Activated CD8-positive, alpha-beta T cell treated with anti-CD3 and anti-CD28 coated beads, Interleukin-2, amount 10 ng/mL, durations not matched to agents 7 days and 5 days (primary cell): ENCODE measurements around the gene KLHL3. TPM values are rescaled to one million over a fixed set of nuclear protein-coding genes. Genes with fewer than 3 reads are reported as not detected.

Source experiments
- ATAC-seq: fragments of 150-1000 bp; cut with Tn5 transposase; one replicate; pipeline ENCODE4 v1.10.0; 2021; ENCODE audit warnings: moderate library complexity
- CTCF ChIA-PET: fragments of 350-600 bp; sonication (Branson Sonifier 250); formaldehyde crosslinking; loops from one replicate; lab custom pipeline; 2021; ENCODE audit warnings: antibody characterized with exemption; lab: Charles Lee
- POLR2A ChIA-PET: fragments of 350-600 bp; sonication (Branson Sonifier 250); formaldehyde crosslinking; loops from one replicate; lab custom pipeline; 2021; ENCODE audit warnings: antibody characterized with exemption; lab: Charles Lee
- DNase-seq: peaks from one replicate; pipeline ENCODE4 v3.0.0-alpha.2; 2020
- H3K27ac Mint-ChIP-seq: one replicate; pipeline ENCODE4 v1.8.0; 2021; ENCODE audit warnings: mild to moderate bottlenecking, mixed read lengths
- H3K27me3 Mint-ChIP-seq: one replicate; pipeline ENCODE4 v1.8.0; 2021; ENCODE audit warnings: low read depth, mixed read lengths
- H3K36me3 Mint-ChIP-seq: one replicate; pipeline ENCODE4 v1.8.0; 2021; ENCODE audit warnings: low read depth, mixed read lengths
- H3K4me1 Mint-ChIP-seq: one replicate; pipeline ENCODE4 v1.8.0; 2021; ENCODE audit warnings: low read depth, mixed read lengths
- H3K4me3 Mint-ChIP-seq: one replicate; pipeline ENCODE4 v1.8.0; 2021; ENCODE audit warnings: mild to moderate bottlenecking, mixed read lengths
- H3K9me3 Mint-ChIP-seq: one replicate; pipeline ENCODE4 v1.8.0; 2022; ENCODE audit warnings: mixed read lengths; ENCODE audit not compliant: insufficient read depth
- total RNA-seq, 2 experiments: library from RNA; stranded (reverse); gene quantifications; one replicate each; pipeline ENCODE4 v1.2.3, GENCODE V29; 2021

Gene KLHL3
- total RNA-seq, 2 experiments from 2014 or later = 13.7 to 15.2 TPM

- H3K4me1 Mint-ChIP-seq = peaks cover 7% of the 10 kb centered on the region
- H3K9me3 Mint-ChIP-seq = peaks cover 8% of the 10 kb centered on the region
- H3K36me3 Mint-ChIP-seq = peaks cover 13% of the 10 kb centered on the region
- ChIA-PET CTCF (interaction anchor here (1.4 to 1.6 kb wide), 2 partner anchors 15 to 97 kb away, joined by 4 read pairs; no protein-coding TSS in a partner anchor), POLR2A (no interaction called here)
- no peak overlapping the region for H3K4me3 Mint-ChIP-seq
- no peak overlapping the region for H3K27ac Mint-ChIP-seq
- ATAC-seq (no peak), DNase-seq (no peak)
- H3K27me3 Mint-ChIP-seq = peaks cover 3% of the 10 kb centered on the region
These were observed 21.7 kb upstream of the KLHL3 start for GRCh38 chr5:137757634-137758033.

- Mint-ChIP-seq H3K4me3 (peak overlapping the region; percentile 99), H3K36me3 (peaks cover 36% of the 10 kb centered on the region), H3K27ac (peak overlapping the region; percentile 100), H3K27me3 (peaks cover 3% of the 10 kb centered on the region), H3K4me1 (peaks cover 25% of the 10 kb centered on the region), H3K9me3 (peaks cover 8% of the 10 kb centered on the region)
- peak; percentile 25 for ATAC-seq
- ChIA-PET CTCF (interaction anchor here (1.8 to 2.5 kb wide), 3 partner anchors 13 to 96 kb away, joined by 5 to 24 read pairs (median 10); no protein-coding TSS in a partner anchor), POLR2A (interaction anchor here (1.2 to 2.7 kb wide), 3 partner anchors 8 to 134 kb away, joined by 3 to 28 read pairs (median 12); partner anchors contain the start of genes KLHL3 and PKD2L2)
- no peak for DNase-seq
These were observed 19.3 kb upstream of the KLHL3 start for GRCh38 chr5:137754961-137755762.

DNA sequence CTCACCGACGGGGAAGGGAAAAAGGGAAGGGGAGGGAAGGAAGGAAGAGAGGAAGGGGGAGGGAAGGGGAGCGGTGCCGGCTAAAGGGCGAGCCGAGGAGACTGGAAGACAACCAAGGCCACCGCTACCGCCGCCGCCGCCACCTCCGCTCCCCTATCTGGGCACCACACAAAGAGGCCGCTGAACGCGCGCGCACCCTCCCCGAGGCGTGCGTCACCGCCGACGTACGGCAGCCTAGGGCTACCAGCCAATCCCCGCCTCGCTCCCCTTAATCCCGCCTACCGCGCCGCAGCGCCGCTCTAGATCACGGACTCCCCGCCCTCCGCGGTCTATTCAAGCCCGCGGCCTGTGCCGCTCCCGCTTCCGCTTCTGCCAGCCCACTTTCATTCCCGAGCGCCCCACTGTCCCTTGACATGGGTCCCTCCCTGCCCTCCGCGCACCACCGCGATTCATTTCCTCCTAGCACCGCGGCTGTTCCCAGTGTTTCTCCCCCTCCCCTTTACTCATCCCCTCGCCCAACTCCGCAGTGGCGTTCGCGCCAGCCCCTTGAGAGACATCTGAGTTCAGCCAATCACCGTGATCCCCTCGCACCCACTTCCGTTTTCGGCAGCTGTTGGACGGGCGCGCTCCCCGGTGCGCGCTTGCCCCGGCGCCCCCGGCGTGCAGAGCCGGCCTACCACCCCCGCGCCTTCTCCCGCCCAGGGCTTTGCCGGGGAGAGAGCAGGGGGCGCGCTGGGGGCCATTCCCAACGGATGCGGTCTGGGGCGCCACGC, 18.5 kb upstream of the KLHL3 start, which contains the start of gene HNRNPA0:
Gene HNRNPA0, minus strand, starts transcription at position 176 of the 773 bp plus-strand sequence. CDS start 297 bp downstream, outside the sequence.
- Mint-ChIP-seq H3K36me3 (peaks cover 39% of the 10 kb centered on the region), H3K4me3 (peak within 1 kb of the TSS; percentile 99)
- peak; percentile 97 for DNase-seq

GRCh38 chr5:137753691-137754187, 17.9 kb upstream of the KLHL3 start:
- Mint-ChIP-seq H3K4me3 (peak overlapping the region; percentile 99), H3K4me1 (peaks cover 26% of the 10 kb centered on the region), H3K36me3 (peaks cover 39% of the 10 kb centered on the region), H3K9me3 (peaks cover 8% of the 10 kb centered on the region), H3K27ac (peak overlapping the region; percentile 100), H3K27me3 (peaks cover 3% of the 10 kb centered on the region)
- ChIA-PET POLR2A (interaction anchor here (0.6 to 2.7 kb wide), 15 partner anchors 12 to 711 kb away, joined by 3 to 28 read pairs (median 4); partner anchors contain the start of genes EGR1, FAM13B, KLHL3 and PKD2L2), CTCF (interaction anchor here (1.2 to 2.5 kb wide), 7 partner anchors 11 to 135 kb away, joined by 3 to 24 read pairs (median 10); partner anchors contain the start of genes KLHL3 and PKD2L2)
- peak; percentile 49 for DNase-seq
- ATAC-seq = peak; percentile 17

More for the DNA sequence above, 18.5 kb upstream of the KLHL3 start, which contains the start of gene HNRNPA0:
- Mint-ChIP-seq H3K9me3 (peaks cover 8% of the 10 kb centered on the region), H3K27ac (peak within 1 kb of the TSS; percentile 100), H3K27me3 (peaks cover 3% of the 10 kb centered on the region), H3K4me1 (peaks cover 26% of the 10 kb centered on the region)
- ChIA-PET POLR2A (interaction anchor here (0.6 to 2.7 kb wide), 12 partner anchors 18 to 710 kb away, joined by 3 to 28 read pairs (median 4); partner anchors contain the start of genes EGR1, FAM13B, KLHL3 and PKD2L2), CTCF (interaction anchor here (1.2 to 2.5 kb wide), 7 partner anchors 12 to 96 kb away, joined by 3 to 24 read pairs (median 10); partner anchors contain the start of gene KLHL3)
- ATAC-seq = peak; percentile 88

- peaks cover 8% of the 10 kb centered on the region for H3K9me3 Mint-ChIP-seq
- ChIA-PET POLR2A (interaction anchor here (0.6 to 2.7 kb wide), 16 partner anchors 11 to 712 kb away, joined by 3 to 28 read pairs (median 4); partner anchors contain the start of genes EGR1, FAM13B, KLHL3 and PKD2L2), CTCF (interaction anchor here (1.2 to 2.5 kb wide), 7 partner anchors 11 to 136 kb away, joined by 3 to 24 read pairs (median 10); partner anchors contain the start of genes KLHL3 and PKD2L2)
- H3K36me3 Mint-ChIP-seq = peaks cover 39% of the 10 kb centered on the region
- DNase-seq (peak; percentile 59), ATAC-seq (no peak)
- peak overlapping the region; percentile 100 for H3K27ac Mint-ChIP-seq
- peaks cover 26% of the 10 kb centered on the region for H3K4me1 Mint-ChIP-seq
- H3K4me3 Mint-ChIP-seq = peak overlapping the region; percentile 99
- peaks cover 3% of the 10 kb centered on the region for H3K27me3 Mint-ChIP-seq
These were observed 17.2 kb upstream of the KLHL3 start for GRCh38 chr5:137752905-137753690.

- ATAC-seq (no peak), DNase-seq (no peak)
- POLR2A ChIA-PET = no interaction called here
These were observed 16.1 kb upstream of the KLHL3 start for GRCh38 chr5:137751869-137752491.

DNA sequence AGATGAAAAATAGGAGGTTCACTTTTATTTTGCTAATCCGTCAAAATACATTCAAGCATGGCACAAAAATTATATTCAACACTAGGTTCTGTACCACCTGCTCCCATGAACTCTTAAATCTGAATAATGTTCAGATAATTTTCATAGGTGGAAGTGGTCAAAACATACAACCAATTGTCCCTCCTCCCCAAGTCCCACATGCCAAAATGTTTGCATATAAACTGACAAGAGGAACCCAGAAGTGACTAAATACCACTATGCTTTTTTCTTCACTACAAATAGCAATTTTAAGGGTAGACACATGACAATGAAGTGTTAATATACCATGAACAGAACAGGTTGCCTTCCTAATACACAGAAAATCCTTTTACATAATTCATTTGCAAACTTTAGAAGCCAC, 14.5 kb upstream of the KLHL3 start:
- ATAC-seq (no peak), DNase-seq (no peak)
- ChIA-PET POLR2A (no interaction called here), CTCF (interaction anchor here (0.5 to 15.7 kb wide), 7 partner anchors 9 to 139 kb away, joined by 3 to 569 read pairs (median 7); partner anchors contain the start of gene PKD2L2)
- H3K27ac Mint-ChIP-seq = no peak overlapping the region
- H3K36me3 Mint-ChIP-seq = peaks cover 39% of the 10 kb centered on the region
- H3K27me3 Mint-ChIP-seq = no peaks in the 10 kb centered on the region
- H3K4me1 Mint-ChIP-seq = peaks cover 26% of the 10 kb centered on the region
- H3K9me3 Mint-ChIP-seq = no peaks in the 10 kb centered on the region
- H3K4me3 Mint-ChIP-seq = no peak overlapping the region

More at GRCh38 chr5:137751869-137752491, 16.1 kb upstream of the KLHL3 start:
- Mint-ChIP-seq H3K36me3 (peaks cover 39% of the 10 kb centered on the region), H3K4me3 (peak overlapping the region; percentile 99), H3K27me3 (peaks cover 3% of the 10 kb centered on the region), H3K4me1 (peaks cover 26% of the 10 kb centered on the region), H3K9me3 (peaks cover 6% of the 10 kb centered on the region), H3K27ac (peak overlapping the region; percentile 100)
- CTCF ChIA-PET = interaction anchor here (0.7 to 2.9 kb wide), 20 partner anchors 10 to 432 kb away, joined by 3 to 34 read pairs (median 3); partner anchors contain the start of genes KLHL3 and PKD2L2

- H3K4me1 Mint-ChIP-seq = peaks cover 23% of the 10 kb centered on the region
- peaks cover 28% of the 10 kb centered on the region for H3K36me3 Mint-ChIP-seq
- DNase-seq (no peak), ATAC-seq (no peak)
- no peak overlapping the region for H3K27ac Mint-ChIP-seq
- H3K27me3 Mint-ChIP-seq = no peaks in the 10 kb centered on the region
- no peaks in the 10 kb centered on the region for H3K9me3 Mint-ChIP-seq
- ChIA-PET CTCF (interaction anchor here (1.6 to 15.7 kb wide), 3 partner anchors 31 to 118 kb away, joined by 6 to 569 read pairs (median 7); no protein-coding TSS in a partner anchor), POLR2A (no interaction called here)
- no peak overlapping the region for H3K4me3 Mint-ChIP-seq
These were observed 12.0 kb upstream of the KLHL3 start for GRCh38 chr5:137747848-137748247.

DNA sequence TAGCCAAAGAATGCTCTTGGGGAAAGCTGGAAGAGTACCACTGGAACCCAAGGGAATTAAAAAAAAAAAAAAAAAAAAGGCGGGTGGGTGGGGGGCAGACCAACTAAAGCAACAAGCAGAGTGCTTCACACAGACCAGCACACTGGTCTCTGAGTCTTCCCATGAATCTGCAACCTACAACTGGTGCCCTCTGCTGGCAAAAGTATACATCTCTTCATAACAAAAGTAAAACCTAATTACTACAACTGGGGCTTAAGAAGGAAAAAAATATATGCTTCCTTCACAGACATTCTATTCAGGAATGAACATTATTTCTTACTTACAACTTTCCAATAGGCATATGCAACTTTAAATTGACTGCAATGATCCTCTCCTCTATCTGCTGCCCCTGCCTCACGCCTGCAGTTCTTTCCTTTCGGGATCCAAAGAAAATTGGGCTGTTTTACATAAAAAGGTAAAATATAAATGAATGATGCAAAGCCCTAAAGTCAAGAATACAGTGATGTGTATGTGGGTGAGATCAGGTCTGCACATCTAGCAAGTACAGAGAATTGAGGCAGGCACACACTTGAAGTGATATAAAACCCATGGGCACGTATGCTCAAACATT, 7.2 kb upstream of the KLHL3 start:
- H3K36me3 Mint-ChIP-seq = peaks cover 10% of the 10 kb centered on the region
- peaks cover 19% of the 10 kb centered on the region for H3K4me1 Mint-ChIP-seq
- H3K27me3 Mint-ChIP-seq = no peaks in the 10 kb centered on the region
- ChIA-PET CTCF (interaction anchor here (0.7 to 15.7 kb wide), 33 partner anchors 8 to 398 kb away, joined by 3 to 569 read pairs (median 5); partner anchors contain the start of gene HNRNPA0), POLR2A (interaction anchor here (1.9 to 2.5 kb wide), 3 partner anchors 47 to 83 kb away, joined by 7 to 15 read pairs (median 10); no protein-coding TSS in a partner anchor)
- DNase-seq = peak; percentile 82
- H3K9me3 Mint-ChIP-seq = no peaks in the 10 kb centered on the region
- ATAC-seq = peak; percentile 88
- no peak overlapping the region for H3K27ac Mint-ChIP-seq
- H3K4me3 Mint-ChIP-seq = no peak overlapping the region
